ENCODE results near the gene MAPK9. TPM values are rescaled to one million over a fixed set of nuclear protein-coding genes. Genes with fewer than 3 reads are reported as not detected.

The MAPK9 gene
- total RNA-seq, 1 donor from 2014 or later: 47.4 TPM

DNA sequence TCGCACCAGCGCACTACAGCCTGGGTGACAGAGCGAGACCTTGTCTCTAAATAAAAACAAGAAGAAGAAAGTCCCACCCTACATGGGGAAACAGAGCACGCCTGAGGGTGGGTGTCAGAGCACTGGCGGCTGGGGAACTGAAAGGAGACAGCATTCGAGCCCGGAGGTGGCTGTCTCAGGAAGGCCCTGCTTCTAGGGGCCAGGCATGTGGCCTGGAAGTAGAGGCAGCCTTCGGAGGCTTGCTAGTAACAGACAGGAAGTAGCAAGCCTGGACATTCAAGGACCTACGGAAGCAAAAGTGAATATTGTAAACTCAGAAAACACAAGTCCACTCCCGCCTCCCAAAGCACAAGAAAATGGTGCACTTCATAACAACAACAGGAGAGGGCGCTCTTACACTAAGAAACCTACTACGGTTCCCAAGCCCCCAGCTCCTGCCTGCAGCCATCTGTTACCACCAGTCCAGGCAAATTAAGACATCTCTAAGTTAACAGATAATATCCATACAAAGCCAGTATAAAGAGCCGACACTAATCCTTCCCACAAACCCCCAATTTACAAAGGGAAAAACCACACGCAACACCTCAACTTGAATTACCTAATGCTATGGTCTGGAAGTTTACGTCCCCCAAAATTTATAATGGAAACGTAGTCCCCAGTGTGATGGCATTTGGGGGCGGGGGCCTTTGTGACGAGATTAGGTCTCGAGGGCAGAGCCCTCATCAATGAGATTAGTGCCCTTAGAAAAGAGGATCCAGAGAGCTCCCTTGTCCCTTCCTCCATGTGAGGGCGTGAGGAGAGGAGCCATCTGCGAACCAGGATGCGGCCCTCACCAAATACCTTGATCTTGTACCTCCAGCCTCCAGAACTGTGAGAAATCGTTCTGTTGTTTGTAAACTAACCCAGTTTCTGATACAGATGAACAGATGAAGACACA lies 90.6 kb downstream of the MAPK9 start:
- no peaks in the 10 kb centered on the region for H3K36me3 Mint-ChIP-seq (ENCODE audit: unreplicated experiment)
- DNase-seq: peak; percentile 63
- TF ChIP-seq, protein P1, sequence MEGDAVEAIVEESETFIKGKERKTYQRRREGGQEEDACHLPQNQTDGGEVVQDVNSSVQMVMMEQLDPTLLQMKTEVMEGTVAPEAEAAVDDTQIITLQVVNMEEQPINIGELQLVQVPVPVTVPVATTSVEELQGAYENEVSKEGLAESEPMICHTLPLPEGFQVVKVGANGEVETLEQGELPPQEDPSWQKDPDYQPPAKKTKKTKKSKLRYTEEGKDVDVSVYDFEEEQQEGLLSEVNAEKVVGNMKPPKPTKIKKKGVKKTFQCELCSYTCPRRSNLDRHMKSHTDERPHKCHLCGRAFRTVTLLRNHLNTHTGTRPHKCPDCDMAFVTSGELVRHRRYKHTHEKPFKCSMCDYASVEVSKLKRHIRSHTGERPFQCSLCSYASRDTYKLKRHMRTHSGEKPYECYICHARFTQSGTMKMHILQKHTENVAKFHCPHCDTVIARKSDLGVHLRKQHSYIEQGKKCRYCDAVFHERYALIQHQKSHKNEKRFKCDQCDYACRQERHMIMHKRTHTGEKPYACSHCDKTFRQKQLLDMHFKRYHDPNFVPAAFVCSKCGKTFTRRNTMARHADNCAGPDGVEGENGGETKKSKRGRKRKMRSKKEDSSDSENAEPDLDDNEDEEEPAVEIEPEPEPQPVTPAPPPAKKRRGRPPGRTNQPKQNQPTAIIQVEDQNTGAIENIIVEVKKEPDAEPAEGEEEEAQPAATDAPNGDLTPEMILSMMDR (IDR thresholded peaks at IDR 0.05; ENCODE audit: partially characterized antibody, unreplicated experiment): peak; percentile 78
- peaks cover 13% of the 10 kb centered on the region for H3K4me1 Mint-ChIP-seq (ENCODE audit: low read depth, unreplicated experiment)
- H3K4me3 Mint-ChIP-seq (ENCODE audit: unreplicated experiment): peak overlapping the region; percentile 46
- peaks cover 9% of the 10 kb centered on the region for H3K9me3 Mint-ChIP-seq (ENCODE audit: unreplicated experiment)
- H3K27ac Mint-ChIP-seq (ENCODE audit: unreplicated experiment): peak overlapping the region; percentile 43
- H3K27me3 Mint-ChIP-seq (ENCODE audit: unreplicated experiment): peaks cover 7% of the 10 kb centered on the region

GRCh38 chr5:180199390-180199789 lies 92.5 kb downstream of the MAPK9 start:
- H3K9me3 Mint-ChIP-seq (ENCODE audit: unreplicated experiment): peaks cover 10% of the 10 kb centered on the region
- no peak overlapping the region for H3K27ac Mint-ChIP-seq (ENCODE audit: unreplicated experiment)
- H3K4me3 Mint-ChIP-seq (ENCODE audit: unreplicated experiment): no peak overlapping the region
- peaks cover 8% of the 10 kb centered on the region for H3K27me3 Mint-ChIP-seq (ENCODE audit: unreplicated experiment)
- DNase-seq: no peak
- H3K36me3 Mint-ChIP-seq (ENCODE audit: unreplicated experiment): peaks cover under 1% of the 10 kb centered on the region
- peaks cover 15% of the 10 kb centered on the region for H3K4me1 Mint-ChIP-seq (ENCODE audit: low read depth, unreplicated experiment)
- TF ChIP-seq, protein P1 (IDR thresholded peaks at IDR 0.05; ENCODE audit: partially characterized antibody, unreplicated experiment): no peak

DNA sequence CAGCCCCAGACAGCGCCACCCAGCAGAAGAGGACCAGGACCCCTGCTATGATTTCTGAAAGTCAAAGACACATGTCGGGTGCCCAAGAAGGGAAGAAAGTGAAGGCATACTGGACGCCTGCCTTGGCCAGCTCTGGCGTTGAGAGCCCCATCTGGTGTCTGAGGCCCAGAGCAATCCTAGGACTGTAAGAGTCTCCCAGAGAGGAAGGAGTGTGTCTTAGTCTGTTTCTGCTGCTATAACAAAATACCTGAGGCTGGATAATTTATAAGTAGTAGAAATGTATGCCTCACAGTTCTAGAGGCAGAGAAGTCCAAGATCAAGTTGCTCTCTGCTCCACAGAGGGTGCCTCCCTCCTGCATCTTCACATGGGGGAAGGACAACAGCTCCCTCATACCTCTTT lies 93.7 kb downstream of the MAPK9 start:
- Mint-ChIP-seq H3K27ac (ENCODE audit: unreplicated experiment) (no peak overlapping the region), H3K9me3 (ENCODE audit: unreplicated experiment) (peaks cover 12% of the 10 kb centered on the region), H3K36me3 (ENCODE audit: unreplicated experiment) (peaks cover 4% of the 10 kb centered on the region), H3K4me3 (ENCODE audit: unreplicated experiment) (no peak overlapping the region), H3K27me3 (ENCODE audit: unreplicated experiment) (peaks cover 11% of the 10 kb centered on the region), H3K4me1 (ENCODE audit: low read depth, unreplicated experiment) (peaks cover 26% of the 10 kb centered on the region)
- DNase-seq: no peak
- TF ChIP-seq, protein P1 (IDR thresholded peaks at IDR 0.05; ENCODE audit: partially characterized antibody, unreplicated experiment): no peak

DNA sequence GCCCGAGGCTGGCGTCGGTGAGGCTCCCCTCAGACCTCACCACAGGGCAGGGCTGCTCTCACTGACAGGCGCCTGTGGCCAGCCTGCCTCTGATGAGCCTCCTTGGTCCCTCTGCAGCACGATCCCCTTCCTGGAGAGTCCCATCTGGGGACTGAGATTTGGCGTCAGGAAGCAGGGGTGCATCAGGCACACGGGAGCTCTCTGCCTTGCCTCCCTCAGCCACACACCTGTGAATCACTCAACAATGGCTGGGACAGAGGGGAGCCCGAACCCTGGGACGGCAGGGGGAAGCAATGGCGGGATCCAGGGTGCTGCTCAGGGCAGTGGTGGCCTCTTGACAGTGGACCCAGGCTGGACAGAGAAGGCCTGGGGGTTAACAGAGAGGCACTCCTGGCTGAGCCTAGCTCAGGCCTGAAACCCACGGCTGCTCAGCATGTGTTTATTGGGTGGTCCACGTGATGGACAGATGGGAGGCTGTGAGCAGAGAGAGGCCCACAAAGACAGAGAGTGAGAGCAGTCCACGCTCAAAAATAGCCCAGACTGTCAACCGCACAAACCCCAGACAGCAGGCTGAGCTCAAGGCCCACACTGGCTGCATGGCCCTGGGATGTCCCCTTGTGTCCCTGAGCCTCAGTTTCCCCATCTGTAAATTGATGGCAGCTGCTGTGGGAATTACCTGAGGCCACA lies 94.7 kb downstream of the MAPK9 start:
- Mint-ChIP-seq H3K9me3 (ENCODE audit: unreplicated experiment) (peaks cover 12% of the 10 kb centered on the region), H3K27ac (ENCODE audit: unreplicated experiment) (peak overlapping the region; percentile 77), H3K4me3 (ENCODE audit: unreplicated experiment) (no peak overlapping the region), H3K36me3 (ENCODE audit: unreplicated experiment) (peaks cover 7% of the 10 kb centered on the region), H3K4me1 (ENCODE audit: low read depth, unreplicated experiment) (peaks cover 27% of the 10 kb centered on the region), H3K27me3 (ENCODE audit: unreplicated experiment) (peaks cover 11% of the 10 kb centered on the region)
- peak; percentile 33 for DNase-seq
- TF ChIP-seq, protein P1 (IDR thresholded peaks at IDR 0.05; ENCODE audit: partially characterized antibody, unreplicated experiment): no peak
